Stomach (tissue), 4 donors: ENCODE data around the gene PPP6C.

Experiments
- CTCF ChIP-seq, 7 experiments: fragments of 450-650 bp in 4 of 7; fragments of 200-600 bp in 3 of 7; sonication (generic) in 3 of 7; IDR thresholded peaks; one replicate each; pipeline ENCODE4 v1.5.1; 2016 to 2019; ENCODE audit warnings: antibody characterized with exemption in 7 of 7, control low read depth in 2 of 7, mild to moderate bottlenecking in 1 of 7
- EP300 ChIP-seq: sonication (generic); formaldehyde crosslinking; IDR thresholded peaks from one replicate; pipeline ENCODE4 v1.6.1; 2017; ENCODE audit warnings: antibody characterized with exemption
- POLR2A ChIP-seq, 4 donors: fragments of 450-650 bp; IDR thresholded peaks; one replicate each; pipeline ENCODE4 v1.6.1; 2016; ENCODE audit warnings: antibody characterized with exemption in 4 of 4, control low read depth in 2 of 4, mild to moderate bottlenecking in 1 of 4, moderate library complexity in 1 of 4
- POLR2AphosphoS5 ChIP-seq, 3 donors: sonication (generic); formaldehyde crosslinking; IDR thresholded peaks; one replicate each; pipeline ENCODE4 v1.6.1; 2016; ENCODE audit warnings: antibody characterized with exemption in 3 of 3

GRCh38 chr9:125126019-125126746 is 63.4 kb downstream of the PPP6C start:
- peak in 1 of 3 donors; percentile 67 for TF ChIP-seq POLR2AphosphoS5 (IDR thresholded peaks at IDR 0.05)
- no peak for TF ChIP-seq EP300
- TF ChIP-seq CTCF (IDR thresholded peaks at IDR 0.05): no peak
- TF ChIP-seq POLR2A (IDR thresholded peaks at IDR 0.05): no peak
